ENCODE data around the gene PACS2. TPM values are rescaled to one million over a fixed set of nuclear protein-coding genes. Genes with fewer than 3 reads are reported as not detected.

PACS2 gene
- total and polyA plus RNA-seq, 4 donors: 37.9 to 87.2 (median 71.0) TPM

GRCh38 chr14:105353136-105353535 is 38.6 kb downstream of the PACS2 start:
- Histone ChIP-seq H3K36me3 (ENCODE audit: control insufficient read depth in 4 of 4, insufficient read depth in 4 of 4, low read length in 4 of 4) (peaks cover 0 to 39% (median 2%) of the 10 kb centered on the region in 4 donors), H3K27ac (ENCODE audit: low read depth in 1 of 2, low read length in 1 of 2) (no peak overlapping the region), H3K4me1 (ENCODE audit: control insufficient read depth in 5 of 5, insufficient read depth in 5 of 5, low read length in 5 of 5) (peaks cover 0 to 4% (median 0%) of the 10 kb centered on the region in 5 donors), H3K27me3 (ENCODE audit: control insufficient read depth in 3 of 3, insufficient read depth in 3 of 3, low read length in 2 of 3) (no peaks in the 10 kb centered on the region), H3K9me3 (ENCODE audit: control insufficient read depth in 4 of 4, insufficient read depth in 3 of 4, low read length in 3 of 4) (no peaks in the 10 kb centered on the region), H3K4me3 (no peak overlapping the region), H3K9ac (ENCODE audit: insufficient read depth in 1 of 2, low read length in 2 of 2) (no peak overlapping the region)
- 92 to 98% methylated on average over 10 of the region's 10 CpGs for WGBS, 2 donors
- no peak for DNase-seq
- ATAC-seq (ENCODE audit: insufficient read depth, low FRiP score): no peak
- no peak for TF ChIP-seq CTCF (IDR thresholded peaks at IDR 0.05; ENCODE audit: control extremely low read depth, extremely low read depth)

GRCh38 chr14:105354541-105354940 is 40.0 kb downstream of the PACS2 start:
- Histone ChIP-seq H3K36me3 (ENCODE audit: control insufficient read depth in 4 of 4, insufficient read depth in 4 of 4, low read length in 4 of 4) (peaks cover 0 to 36% (median 2%) of the 10 kb centered on the region in 4 donors), H3K27ac (ENCODE audit: low read depth in 1 of 2, low read length in 1 of 2) (no peak overlapping the region), H3K9ac (ENCODE audit: insufficient read depth in 1 of 2, low read length in 2 of 2) (no peak overlapping the region), H3K4me3 (no peak overlapping the region), H3K9me3 (ENCODE audit: control insufficient read depth in 4 of 4, insufficient read depth in 3 of 4, low read length in 3 of 4) (no peaks in the 10 kb centered on the region), H3K27me3 (ENCODE audit: control insufficient read depth in 3 of 3, insufficient read depth in 3 of 3, low read length in 2 of 3) (no peaks in the 10 kb centered on the region), H3K4me1 (ENCODE audit: control insufficient read depth in 5 of 5, insufficient read depth in 5 of 5, low read length in 5 of 5) (peaks cover 0 to 4% (median 0%) of the 10 kb centered on the region in 5 donors)
- WGBS, 2 donors: 96 to 97% methylated on average over 20 of the region's 20 CpGs
- ATAC-seq (ENCODE audit: insufficient read depth, low FRiP score) (no peak), DNase-seq (no peak)
- TF ChIP-seq CTCF (IDR thresholded peaks at IDR 0.05; ENCODE audit: control extremely low read depth, extremely low read depth): no peak

- ATAC-seq (ENCODE audit: insufficient read depth, low FRiP score): no peak
- Histone ChIP-seq H3K27ac (ENCODE audit: low read depth in 1 of 2, low read length in 1 of 2) (no peak overlapping the region), H3K4me3 (no peak overlapping the region), H3K9ac (ENCODE audit: insufficient read depth in 1 of 2, low read length in 2 of 2) (no peak overlapping the region), H3K9me3 (ENCODE audit: control insufficient read depth in 4 of 4, insufficient read depth in 3 of 4, low read length in 3 of 4) (no peaks in the 10 kb centered on the region), H3K36me3 (ENCODE audit: control insufficient read depth in 4 of 4, insufficient read depth in 4 of 4, low read length in 4 of 4) (peaks cover 0 to 33% (median 2%) of the 10 kb centered on the region in 4 donors), H3K27me3 (ENCODE audit: control insufficient read depth in 3 of 3, insufficient read depth in 3 of 3, low read length in 2 of 3) (no peaks in the 10 kb centered on the region), H3K4me1 (ENCODE audit: control insufficient read depth in 5 of 5, insufficient read depth in 5 of 5, low read length in 5 of 5) (peaks cover 0 to 4% (median 0%) of the 10 kb centered on the region in 5 donors)
- DNase-seq: no peak
- TF ChIP-seq CTCF (IDR thresholded peaks at IDR 0.05; ENCODE audit: control extremely low read depth, extremely low read depth): no peak
- WGBS, 2 donors: 94 to 95% methylated on average over 27 of the region's 27 CpGs
Observed at GRCh38 chr14:105355049-105355575, 40.6 kb downstream of the PACS2 start.
